Endothelial cell of umbilical vein (primary cell): ENCODE results near the gene C11orf68.

ENCODE experiments used
- EZH2 ChIP-seq: IDR thresholded peaks from 2 replicates; pipeline ENCODE4 v1.6.1; 2012; ENCODE audit warnings: borderline replicate concordance, low read depth, mild to moderate bottlenecking, moderate library complexity, low read length, inconsistent platforms; ENCODE audit not compliant: severe bottlenecking
- FOS ChIP-seq: IDR thresholded peaks from 2 replicates; pipeline ENCODE4 v1.6.1; 2011; ENCODE audit warnings: mild to moderate bottlenecking, low read length, moderate library complexity, borderline replicate concordance; ENCODE audit not compliant: insufficient read depth
- GATA2 ChIP-seq: IDR thresholded peaks from 2 replicates; pipeline ENCODE4 v1.7.0; 2011; ENCODE audit warnings: low read depth, mild to moderate bottlenecking, moderate library complexity, mixed read lengths, low read length; ENCODE audit not compliant: insufficient read length, insufficient read depth
- JUN ChIP-seq: IDR thresholded peaks from 2 replicates; pipeline ENCODE4 v1.6.1; 2011; ENCODE audit warnings: borderline replicate concordance, low read depth; ENCODE audit not compliant: insufficient read length, insufficient read depth
- MYC ChIP-seq: IDR thresholded peaks from one replicate; pipeline ENCODE4 v1.6.1; 2011; ENCODE audit warnings: mild to moderate bottlenecking, low read depth, low read length
- POLR2A ChIP-seq: IDR thresholded peaks from 2 replicates; pipeline ENCODE4 v1.6.1; 2012; ENCODE audit warnings: low read depth, mild to moderate bottlenecking, control low read depth, low read length
- POLR2AphosphoS5 ChIP-seq: IDR thresholded peaks from 2 replicates; pipeline ENCODE4 v1.6.1; 2012; ENCODE audit warnings: low read depth, mild to moderate bottlenecking, control low read depth, low read length, moderate library complexity; ENCODE audit not compliant: insufficient read depth
- TF ChIP-seq, protein P1 (sequence below), 2 donors: IDR thresholded peaks; 1 replicate in 1 of 2; 2 replicates in 1 of 2; pipeline ENCODE4 v1.5.1; 2011; ENCODE audit warnings: low read length in 2 of 2, mild to moderate bottlenecking in 2 of 2, moderate library complexity in 2 of 2, control low read depth in 1 of 2, inconsistent platforms in 1 of 2, low read depth in 1 of 2; ENCODE audit not compliant: insufficient read depth in 1 of 2; ENCODE audit errors: extremely low read depth in 1 of 2
- TF ChIP-seq, protein P2 (sequence below): IDR thresholded peaks from 2 replicates; pipeline ENCODE4 v1.6.1; 2011; ENCODE audit not compliant: insufficient read depth, insufficient read length

DNA sequence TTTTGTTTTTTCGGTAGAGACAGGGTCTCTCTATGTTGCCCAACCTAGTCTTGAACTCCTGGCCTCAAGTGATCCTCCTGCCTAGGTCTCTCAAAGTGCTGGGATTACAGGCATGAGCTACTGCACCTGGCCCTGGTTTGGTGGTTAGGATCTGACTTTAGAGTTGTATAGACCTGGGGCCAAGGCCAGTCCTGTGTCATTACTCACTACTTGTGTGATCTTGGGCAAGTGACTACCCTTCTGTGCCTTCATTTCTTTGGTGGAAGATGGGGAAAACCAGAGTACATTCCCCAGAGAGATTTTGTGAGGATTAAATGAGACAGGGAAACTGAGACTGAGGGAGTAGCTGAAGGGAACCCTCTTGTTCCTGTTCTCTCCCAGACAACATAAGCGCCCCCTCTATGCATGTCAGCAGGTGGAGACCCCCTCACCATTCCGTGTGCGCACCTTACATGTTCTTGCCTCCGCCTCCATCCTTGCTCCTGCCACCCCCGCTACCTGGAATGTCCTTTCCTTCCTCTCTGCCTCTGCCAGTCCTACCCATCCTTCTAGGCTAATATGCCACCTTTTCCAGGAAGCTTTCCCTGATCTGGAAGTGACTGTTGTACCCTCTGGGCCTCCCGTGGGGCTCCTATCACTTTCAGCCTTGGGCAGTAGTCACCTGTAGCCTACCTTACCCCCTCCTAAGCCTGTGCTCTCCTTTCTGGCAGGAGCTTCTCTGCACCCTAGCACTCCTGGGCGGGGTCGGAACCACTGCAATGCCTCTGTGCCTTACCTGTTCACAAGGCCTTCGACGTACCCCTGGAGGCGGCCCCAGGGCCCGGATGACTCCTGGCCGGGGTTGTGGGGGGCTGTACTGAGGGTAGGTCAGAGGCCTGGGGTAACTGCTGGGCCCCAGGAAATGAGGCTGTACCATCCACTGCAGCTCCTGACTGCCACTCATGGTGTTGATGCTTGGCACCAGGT lies 22.5 kb downstream of the C11orf68 start:
- TF ChIP-seq, protein P1, sequence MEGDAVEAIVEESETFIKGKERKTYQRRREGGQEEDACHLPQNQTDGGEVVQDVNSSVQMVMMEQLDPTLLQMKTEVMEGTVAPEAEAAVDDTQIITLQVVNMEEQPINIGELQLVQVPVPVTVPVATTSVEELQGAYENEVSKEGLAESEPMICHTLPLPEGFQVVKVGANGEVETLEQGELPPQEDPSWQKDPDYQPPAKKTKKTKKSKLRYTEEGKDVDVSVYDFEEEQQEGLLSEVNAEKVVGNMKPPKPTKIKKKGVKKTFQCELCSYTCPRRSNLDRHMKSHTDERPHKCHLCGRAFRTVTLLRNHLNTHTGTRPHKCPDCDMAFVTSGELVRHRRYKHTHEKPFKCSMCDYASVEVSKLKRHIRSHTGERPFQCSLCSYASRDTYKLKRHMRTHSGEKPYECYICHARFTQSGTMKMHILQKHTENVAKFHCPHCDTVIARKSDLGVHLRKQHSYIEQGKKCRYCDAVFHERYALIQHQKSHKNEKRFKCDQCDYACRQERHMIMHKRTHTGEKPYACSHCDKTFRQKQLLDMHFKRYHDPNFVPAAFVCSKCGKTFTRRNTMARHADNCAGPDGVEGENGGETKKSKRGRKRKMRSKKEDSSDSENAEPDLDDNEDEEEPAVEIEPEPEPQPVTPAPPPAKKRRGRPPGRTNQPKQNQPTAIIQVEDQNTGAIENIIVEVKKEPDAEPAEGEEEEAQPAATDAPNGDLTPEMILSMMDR (IDR thresholded peaks at IDR 0.05; ENCODE audit: extremely low read depth in 1 of 2, insufficient read depth in 1 of 2, low read depth in 1 of 2, low read length in 2 of 2): no peak
- no peak for TF ChIP-seq POLR2AphosphoS5
- TF ChIP-seq MYC: no peak
- no peak for TF ChIP-seq FOS
- TF ChIP-seq POLR2A: peak; percentile 3
- TF ChIP-seq GATA2: no peak
- TF ChIP-seq JUN: no peak
- no peak for TF ChIP-seq EZH2
- TF ChIP-seq, protein P2, sequence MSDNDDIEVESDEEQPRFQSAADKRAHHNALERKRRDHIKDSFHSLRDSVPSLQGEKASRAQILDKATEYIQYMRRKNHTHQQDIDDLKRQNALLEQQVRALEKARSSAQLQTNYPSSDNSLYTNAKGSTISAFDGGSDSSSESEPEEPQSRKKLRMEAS: no peak
